HTERT RPE-1 (cell line): ENCODE data around the gene ANKRD66.
"Not testable (repeated sequence)": the region's sequence is repeated elsewhere in the genome, so short reads cannot be mapped to it uniquely, and the experiment has no call there.

Source experiments
- in situ Hi-C: fragments of 300-500 bp; cut with MboI; formaldehyde crosslinking; loops from 4 replicates; pipeline ENCODE4 v1.14.3; 2020; ENCODE audit warnings: low sequenced_read_pairs

Gene ANKRD66

DNA sequence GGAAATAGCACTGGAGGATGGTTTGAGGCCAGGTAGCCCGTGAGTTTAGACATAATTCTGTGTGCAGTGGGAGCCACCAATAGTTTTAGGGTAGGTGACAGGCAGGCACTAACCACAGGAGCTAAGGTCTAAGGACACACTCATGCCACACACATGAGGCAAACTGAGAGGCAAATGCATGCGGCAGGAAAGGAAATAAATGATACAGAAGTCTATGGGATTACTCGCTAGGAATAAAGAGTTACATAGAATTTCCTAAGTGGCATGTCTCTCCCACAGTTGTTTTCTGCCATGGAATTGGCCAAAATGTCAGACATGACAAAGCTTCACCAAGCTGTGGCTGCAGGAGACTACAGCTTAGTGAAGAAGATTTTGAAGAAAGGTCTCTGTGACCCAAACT, 4.9 kb downstream of the ANKRD66 start:
- in situ Hi-C loops: no loop called here

DNA sequence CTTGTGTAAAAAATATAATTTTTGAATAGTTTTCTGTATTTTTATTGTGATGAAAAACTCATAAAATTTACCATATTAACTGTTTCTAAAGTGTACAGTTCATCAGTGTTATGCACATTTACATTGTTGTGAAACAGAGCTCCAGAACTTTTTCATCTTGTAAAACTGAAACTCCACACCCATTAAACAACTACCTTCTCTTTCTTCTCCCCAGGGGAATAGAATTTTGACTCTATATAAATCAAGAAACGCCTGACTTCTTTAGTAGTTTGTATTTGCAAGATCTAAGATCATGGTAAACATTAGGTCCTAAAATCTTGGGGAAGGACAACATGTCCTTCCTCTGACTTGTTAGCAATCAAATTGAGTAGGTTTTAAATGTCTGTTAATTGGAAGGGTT, 9.1 kb downstream of the ANKRD66 start:
- in situ Hi-C loops: no loop called here

DNA sequence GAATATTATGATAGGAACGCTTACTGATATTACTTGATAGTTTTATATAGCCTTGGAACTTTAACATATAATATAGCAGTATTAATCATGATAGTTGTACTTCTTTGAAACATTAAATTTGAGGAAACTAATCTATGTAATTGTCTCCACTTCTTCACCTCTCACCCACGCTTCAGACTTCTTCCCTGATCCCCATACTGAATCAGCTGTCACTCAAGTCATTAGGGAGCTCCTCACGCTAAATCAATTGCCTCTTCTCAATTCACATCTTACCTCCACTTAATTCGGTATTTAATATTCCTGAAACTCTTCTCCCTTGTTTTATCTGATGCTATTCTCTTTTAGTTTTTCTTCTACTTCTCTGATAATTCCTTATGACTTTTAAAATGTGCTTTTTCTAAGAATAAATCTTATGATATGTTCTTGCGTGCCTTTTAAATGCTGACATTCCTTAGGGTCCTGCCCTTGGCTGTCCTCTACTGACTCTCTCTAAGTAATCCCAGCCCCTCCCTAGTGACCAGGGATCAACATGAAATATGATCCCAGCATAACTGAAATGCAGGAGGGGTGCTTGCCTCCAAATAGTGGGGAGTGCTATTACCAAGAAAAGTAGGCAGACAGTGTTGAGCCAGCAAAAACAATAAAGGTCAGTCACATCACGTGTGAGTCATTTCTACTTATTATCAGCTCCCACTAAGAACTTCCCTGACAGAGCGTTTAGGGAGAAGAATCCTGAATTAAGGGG, 9.9 kb downstream of the ANKRD66 start:
- in situ Hi-C loops: no loop called here

DNA sequence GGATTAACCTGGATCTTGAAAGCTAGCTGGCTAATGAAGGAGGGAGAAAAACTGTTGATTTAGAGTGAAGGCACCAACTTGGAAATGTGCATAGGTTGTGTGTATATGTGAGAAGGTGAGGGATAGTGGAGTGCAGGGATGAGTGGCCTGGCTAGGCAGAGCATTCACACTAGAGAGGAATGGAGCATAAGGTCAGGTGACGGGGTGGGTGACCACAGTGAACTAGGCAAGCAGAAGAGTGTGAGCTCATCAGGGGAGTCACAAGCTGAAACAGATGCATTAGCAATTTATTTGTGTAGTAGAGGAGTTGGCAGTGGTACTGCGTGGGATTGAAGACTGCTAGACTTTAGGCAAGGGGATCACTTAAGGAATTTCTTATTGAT, 10.5 kb downstream of the ANKRD66 start:
- in situ Hi-C loops: no loop called here

- in situ Hi-C loops: no loop called here
Observed at GRCh38 chr6:46758960-46759753, 12.4 kb downstream of the ANKRD66 start.

DNA sequence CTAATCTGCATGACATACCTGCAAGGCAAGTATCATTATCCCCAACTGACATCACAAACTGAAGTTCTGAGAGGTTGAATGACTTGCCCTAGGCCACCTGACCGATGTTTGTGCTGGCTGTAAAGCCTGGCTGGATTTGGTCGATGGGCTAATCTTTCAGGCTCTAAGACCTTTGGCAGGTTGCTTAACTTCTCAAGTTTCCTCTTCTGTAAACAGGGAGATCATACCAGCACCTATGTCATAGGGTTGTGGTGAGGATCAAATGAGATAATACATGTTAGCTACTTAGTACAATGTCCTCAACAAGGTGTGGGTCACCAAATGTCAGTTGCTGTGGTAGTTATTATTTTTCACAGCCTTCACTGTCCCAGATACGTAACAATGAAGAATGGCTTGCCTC, 14.2 kb downstream of the ANKRD66 start:
- in situ Hi-C loops: no loop called here

DNA sequence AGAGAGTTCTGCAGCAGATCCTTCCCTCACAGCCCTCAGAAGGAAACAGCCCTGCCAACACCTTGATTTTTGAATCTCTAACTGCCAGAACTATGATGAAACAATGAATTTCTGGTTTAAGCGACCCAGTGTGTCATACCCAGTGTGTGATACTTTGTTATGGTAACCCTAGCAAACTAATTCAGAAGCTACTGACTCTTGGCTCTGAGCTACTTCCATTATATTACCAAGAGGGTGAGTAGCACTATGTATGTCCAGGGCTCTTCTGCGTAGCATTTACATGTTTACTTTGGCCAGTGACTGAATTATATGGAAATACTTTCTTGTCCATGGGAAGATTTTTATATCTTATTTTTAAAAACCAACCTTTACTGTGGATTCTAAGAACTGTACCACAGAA, 16.7 kb downstream of the ANKRD66 start:
- in situ Hi-C loops: no loop called here

GRCh38 chr6:46764280-46764679, 17.5 kb downstream of the ANKRD66 start:
- in situ Hi-C loops: not testable (repeated sequence)

DNA sequence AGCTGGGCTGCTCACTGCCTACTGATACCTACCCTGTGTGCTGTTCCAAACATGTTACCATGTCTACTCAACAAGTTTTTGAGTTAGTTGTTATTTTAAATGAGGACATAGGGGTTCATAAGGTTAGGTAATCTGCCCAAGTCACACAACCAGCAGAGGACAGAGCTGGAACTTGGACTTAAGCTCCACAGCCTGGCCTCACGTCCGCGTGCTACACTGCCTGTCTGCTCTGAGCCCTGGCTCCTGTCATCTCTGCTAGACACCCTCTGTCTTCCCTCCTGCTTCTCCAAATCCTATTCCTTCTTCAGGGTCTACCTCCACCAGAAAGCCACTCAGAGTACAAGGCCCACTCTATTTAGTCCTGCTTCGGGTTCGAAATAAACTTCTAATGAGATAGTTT, 18.2 kb downstream of the ANKRD66 start:
- in situ Hi-C loops: no loop called here

GRCh38 chr6:46772016-46772415, 25.3 kb downstream of the ANKRD66 start:
- in situ Hi-C loops: no loop called here

DNA sequence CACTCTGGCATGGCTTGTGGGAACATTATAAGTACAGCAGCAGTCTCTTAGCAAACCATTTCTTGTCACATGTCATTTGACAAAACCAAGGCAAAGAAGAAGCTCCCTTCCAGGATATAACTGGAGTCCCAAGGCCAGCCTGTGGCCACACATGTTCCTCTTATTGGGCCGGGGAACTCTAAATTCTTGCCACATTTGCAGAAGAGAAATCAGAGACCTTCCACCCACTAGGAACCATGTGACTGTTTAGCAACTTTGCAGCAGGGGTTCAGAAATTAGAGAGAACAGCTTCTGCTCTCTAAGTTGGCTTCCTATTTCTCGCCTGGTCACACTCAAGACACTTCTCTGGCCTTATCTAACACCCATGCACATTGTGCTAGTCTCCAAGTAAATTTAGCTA, 26.0 kb downstream of the ANKRD66 start:
- in situ Hi-C loops: no loop called here

- in situ Hi-C loops: no loop called here
Observed at GRCh38 chr6:46773201-46773855, 26.6 kb downstream of the ANKRD66 start.

DNA sequence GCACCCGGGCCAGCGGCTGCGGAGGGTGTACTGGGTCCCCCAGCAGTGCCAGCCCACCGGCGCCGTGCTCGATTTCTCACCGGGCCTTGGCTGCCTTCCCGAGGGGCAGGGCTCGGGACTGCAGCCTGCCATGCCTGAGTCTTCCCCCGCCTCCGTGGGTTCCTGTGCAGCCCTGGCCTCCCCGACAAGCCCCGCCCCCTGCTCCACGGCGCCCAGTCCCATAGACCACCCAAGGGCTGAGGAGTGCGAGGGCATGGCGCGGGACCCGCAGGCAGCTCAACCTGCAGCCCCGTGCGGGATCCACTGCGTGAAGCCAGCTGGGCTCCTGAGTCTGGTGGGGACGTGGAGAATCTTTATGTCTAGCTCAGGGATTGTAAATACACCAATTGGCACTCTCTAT, 28.0 kb downstream of the ANKRD66 start:
- in situ Hi-C loops: not testable (repeated sequence)

- in situ Hi-C loops: no loop called here
Observed at GRCh38 chr6:46776070-46776712, 29.5 kb downstream of the ANKRD66 start.

DNA sequence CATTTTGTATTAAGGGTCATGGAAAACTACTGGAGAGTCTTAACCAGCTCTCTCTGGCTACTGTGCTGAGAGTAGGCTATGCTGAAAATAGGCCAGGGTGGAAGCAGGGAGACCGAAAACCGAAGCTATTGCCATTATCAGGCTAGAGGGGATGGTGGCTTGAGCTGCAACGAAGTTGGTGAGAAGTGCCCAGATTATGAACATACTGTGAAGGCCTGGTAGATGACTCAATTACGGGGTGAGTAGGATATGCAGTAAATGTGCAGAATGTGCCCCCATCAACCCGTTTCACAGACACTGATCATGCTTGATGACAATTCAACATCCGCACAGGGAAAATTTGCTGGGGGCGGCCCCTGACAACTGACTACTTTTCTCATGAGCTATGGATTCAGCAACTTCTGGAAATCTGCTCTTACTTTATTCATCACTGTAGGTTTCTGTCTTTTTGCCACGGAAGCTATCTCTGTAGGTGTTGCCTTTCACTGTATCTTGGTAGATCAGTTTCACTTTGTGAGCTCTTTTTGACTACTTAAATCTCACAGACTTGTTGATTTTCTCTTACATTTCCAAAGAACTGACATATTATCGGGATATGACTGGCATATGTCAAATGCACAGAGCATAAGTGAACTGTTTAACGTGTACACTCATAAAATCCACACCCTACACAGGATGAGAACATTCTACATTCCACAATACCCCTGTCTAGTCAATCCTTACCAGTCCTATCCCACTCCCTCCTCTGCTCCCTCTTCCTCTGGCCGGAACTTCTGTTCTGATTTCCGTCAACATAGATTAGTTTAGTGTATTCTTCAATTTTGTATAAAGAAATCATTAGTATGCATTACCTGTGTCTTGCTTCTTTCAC, 31.0 kb downstream of the ANKRD66 start:
- in situ Hi-C loops: no loop called here

DNA sequence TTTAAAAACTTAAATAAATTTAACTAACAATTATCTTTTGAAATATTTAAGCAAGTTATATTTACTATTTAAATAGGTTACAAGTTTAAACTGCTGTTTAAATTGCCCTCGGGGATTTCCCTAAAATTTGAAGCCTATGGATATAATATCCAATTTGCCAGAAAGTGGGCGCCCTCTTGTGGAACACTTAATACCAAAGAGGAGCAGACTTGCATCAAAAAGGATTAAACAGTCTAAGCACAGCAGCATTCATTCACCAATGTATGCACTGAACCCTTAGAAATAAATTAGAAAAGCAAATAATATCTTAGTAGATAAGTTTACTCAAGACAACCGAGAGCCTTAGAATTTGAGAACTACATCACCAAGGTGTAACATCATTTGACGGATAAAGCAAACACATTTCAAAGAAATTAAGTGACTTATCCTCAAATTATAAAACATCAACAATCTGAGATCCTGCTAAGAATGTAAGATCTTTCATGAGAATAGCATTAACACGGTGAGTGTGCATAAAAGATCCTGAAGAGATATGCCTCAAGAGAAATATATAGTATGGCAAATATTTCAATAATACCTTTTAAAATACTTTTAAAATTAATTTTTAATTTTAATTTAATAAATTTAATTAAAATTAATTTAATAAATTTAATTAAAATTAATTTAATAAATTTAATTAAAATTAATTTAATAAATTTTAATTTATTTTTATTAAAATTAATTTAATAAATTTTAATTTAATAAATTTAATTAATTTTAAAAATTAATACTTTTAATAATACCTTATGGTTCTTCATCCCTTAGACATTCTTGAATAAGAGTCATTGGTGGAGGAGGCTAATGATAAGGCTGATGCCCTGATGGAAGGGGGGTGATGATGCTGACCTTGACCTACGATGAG, 35.0 kb downstream of the ANKRD66 start:
- in situ Hi-C loops: no loop called here

DNA sequence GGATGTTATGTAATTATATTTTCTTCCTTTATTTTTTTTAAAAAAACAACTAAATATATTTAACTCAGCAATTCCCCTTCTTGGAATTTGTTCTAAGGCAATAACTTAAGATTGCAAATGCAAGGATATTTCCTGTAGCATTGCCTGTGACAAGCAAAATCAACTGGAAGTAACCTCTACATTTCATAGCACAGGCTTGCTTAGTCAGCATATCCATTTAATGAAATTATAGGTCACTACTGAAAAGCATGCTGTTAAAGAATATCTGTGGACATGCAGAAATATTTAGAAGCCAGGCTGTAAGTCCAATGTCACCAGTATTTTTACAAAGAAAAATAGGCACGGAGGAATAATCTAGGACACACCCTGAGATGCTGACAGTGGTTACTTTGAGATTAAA, 37.8 kb downstream of the ANKRD66 start:
- in situ Hi-C loops: no loop called here

GRCh38 chr6:46787871-46788540, 41.3 kb downstream of the ANKRD66 start:
- in situ Hi-C loops: no loop called here

DNA sequence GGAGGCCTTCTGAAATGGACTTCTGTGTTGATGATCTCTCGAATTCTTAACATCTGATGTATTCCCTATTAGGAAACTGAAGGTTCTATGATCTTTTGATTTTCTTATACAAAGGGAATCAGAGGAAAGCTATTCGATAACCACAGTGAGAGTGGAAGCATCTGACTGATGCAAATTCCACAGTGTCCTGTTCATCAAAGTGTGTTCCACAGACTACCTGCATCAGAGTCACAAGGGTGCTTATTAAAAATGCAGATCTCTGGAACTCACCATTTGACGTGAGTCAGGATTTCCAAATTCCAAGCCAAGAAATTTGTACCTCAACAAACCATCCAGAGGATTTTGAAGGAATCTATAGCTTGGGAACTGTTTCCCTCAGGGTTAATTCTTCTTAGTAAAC, 42.1 kb downstream of the ANKRD66 start:
- in situ Hi-C loops: no loop called here
